Omental fat pad (tissue), 4 donors: ENCODE measurements around the gene CSNK1A1L. TPM values are rescaled to one million over a fixed set of nuclear protein-coding genes. Genes with fewer than 3 reads are reported as not detected.

Experiments
- ATAC-seq: fragments of 150-250 bp; one replicate; pipeline ENCODE4 v1.9.1; 2016; ENCODE audit warnings: mild to moderate bottlenecking, moderate library complexity; ENCODE audit not compliant: low FRiP score
- DNase-seq: peaks from one replicate; pipeline ENCODE4 v3.0.0-alpha.2; 2019; ENCODE audit warnings: low spot score
- total RNA-seq, 4 donors: library from RNA; depleted of rRNA; stranded (reverse); fragments of >200 nt; gene quantifications; one replicate each; pipeline ENCODE4 v1.1.0, GENCODE V29; 2016
- TF ChIP-seq, protein P1 (sequence below), 3 donors: fragments of 450-650 bp; IDR thresholded peaks; one replicate each; pipeline ENCODE4 v1.5.1; 2016 to 2017; ENCODE audit warnings: antibody characterized with exemption in 3 of 3, mild to moderate bottlenecking in 3 of 3, moderate library complexity in 2 of 3

Gene CSNK1A1L
- total RNA-seq, 4 donors from 2014 or later, result not detected

GRCh38 chr13:37109051-37109678, 3.7 kb upstream of the CSNK1A1L start:
- TF ChIP-seq, protein P1, sequence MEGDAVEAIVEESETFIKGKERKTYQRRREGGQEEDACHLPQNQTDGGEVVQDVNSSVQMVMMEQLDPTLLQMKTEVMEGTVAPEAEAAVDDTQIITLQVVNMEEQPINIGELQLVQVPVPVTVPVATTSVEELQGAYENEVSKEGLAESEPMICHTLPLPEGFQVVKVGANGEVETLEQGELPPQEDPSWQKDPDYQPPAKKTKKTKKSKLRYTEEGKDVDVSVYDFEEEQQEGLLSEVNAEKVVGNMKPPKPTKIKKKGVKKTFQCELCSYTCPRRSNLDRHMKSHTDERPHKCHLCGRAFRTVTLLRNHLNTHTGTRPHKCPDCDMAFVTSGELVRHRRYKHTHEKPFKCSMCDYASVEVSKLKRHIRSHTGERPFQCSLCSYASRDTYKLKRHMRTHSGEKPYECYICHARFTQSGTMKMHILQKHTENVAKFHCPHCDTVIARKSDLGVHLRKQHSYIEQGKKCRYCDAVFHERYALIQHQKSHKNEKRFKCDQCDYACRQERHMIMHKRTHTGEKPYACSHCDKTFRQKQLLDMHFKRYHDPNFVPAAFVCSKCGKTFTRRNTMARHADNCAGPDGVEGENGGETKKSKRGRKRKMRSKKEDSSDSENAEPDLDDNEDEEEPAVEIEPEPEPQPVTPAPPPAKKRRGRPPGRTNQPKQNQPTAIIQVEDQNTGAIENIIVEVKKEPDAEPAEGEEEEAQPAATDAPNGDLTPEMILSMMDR (IDR thresholded peaks at IDR 0.05), result peak in 1 of 3 donors; percentile 36
- DNase-seq (no peak), ATAC-seq (no peak)

DNA sequence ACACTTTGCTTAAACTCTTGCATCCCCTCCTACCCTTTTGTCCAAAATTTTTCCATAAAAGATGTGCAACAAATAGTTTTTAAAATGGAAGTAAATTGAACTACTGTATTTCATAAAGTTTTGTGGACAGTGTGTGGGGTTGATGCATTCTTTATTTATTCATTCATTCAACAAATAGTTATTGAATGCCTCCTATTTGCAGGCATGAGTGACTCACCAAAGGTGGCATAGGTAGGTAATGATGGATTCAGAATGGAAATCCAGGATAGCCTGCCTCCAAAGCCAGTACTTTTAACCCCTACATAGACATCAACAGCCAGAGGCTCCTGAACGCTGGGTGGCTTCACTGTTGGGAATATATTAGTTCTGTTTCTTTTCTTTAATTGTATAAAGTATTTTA, 2.4 kb upstream of the CSNK1A1L start:
- no peak for DNase-seq
- no peak for ATAC-seq
- TF ChIP-seq, protein P1 (IDR thresholded peaks at IDR 0.05), result no peak

DNA sequence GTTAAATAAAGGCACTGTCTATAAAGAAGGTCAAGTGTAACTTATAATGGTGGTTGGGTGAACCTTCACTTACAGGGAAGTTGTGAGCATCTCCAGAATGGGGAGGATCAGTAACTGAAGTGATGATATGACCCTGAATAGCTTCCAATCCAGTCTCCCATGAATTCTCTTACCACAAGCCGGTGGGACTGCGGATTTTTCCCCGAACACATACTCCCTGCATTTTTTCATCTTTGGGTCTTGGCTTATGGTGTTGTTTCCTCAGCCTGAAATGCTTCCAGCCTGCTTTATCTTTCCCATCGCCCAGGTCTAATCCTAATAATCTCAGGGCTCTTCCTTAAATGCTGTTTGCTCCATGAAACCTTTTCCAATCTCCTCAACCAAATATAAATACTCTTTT, 2.0 kb upstream of the CSNK1A1L start:
- DNase-seq, result no peak
- ATAC-seq, result no peak
- TF ChIP-seq, protein P1 (IDR thresholded peaks at IDR 0.05), result no peak

GRCh38 chr13:37106642-37107041, 1.2 kb upstream of the CSNK1A1L start:
- DNase-seq (no peak), ATAC-seq (no peak)
- TF ChIP-seq, protein P1 (IDR thresholded peaks at IDR 0.05), result no peak

DNA sequence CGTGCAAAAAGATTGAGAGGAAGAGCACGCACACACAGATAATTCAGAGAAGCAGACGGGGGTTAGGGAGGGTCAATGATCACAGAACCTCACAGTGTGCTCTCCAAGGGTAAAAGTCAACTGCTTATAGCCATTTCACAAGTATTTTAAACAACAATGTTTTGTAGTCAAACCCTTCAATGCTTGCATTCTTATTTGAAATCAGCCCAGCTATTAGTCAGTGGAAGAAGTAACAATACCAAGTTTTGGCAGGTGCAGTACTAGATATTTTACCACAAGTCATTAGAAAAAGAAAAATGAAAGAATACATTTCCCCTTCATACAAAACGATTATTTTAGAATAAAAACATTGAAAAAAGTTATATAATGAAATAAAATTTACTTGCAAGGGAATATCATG, 2.6 kb downstream of the CSNK1A1L start:
- DNase-seq (no peak), ATAC-seq (no peak)
- TF ChIP-seq, protein P1 (IDR thresholded peaks at IDR 0.05), result no peak

DNA sequence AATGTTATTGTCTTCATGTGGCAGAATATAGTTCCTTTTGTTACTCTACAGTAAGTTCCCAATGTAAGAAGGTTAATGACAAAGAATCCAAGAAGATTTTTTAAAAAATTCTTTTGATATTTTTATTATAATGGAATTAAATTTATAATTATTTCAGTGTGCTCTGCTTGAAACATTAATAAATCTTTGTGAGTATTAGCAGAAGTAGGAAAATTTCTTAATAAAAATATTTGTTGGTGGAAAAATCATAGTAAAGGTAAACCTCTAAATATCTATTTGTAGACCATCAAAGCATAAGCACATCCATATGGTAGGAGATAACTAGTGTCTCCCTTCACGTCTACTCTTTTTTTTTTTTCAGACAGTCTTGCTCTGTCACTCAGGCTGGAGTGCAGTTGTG, 4.3 kb downstream of the CSNK1A1L start:
- TF ChIP-seq, protein P1 (IDR thresholded peaks at IDR 0.05), result no peak
- ATAC-seq (no peak), DNase-seq (no peak)

GRCh38 chr13:37100731-37101130, 4.7 kb downstream of the CSNK1A1L start:
- no peak for ATAC-seq
- TF ChIP-seq, protein P1 (IDR thresholded peaks at IDR 0.05), result no peak
- DNase-seq, result no peak
